Lung (tissue), 12 donors: ENCODE results near the gene HMGCLL1. TPM values are rescaled to one million over a fixed set of nuclear protein-coding genes. Genes with fewer than 3 reads are reported as not detected.
A peak's percentile ranks its signal among the peaks of the same experiment; 100 is the strongest.

Experiments used
- ATAC-seq: fragments of 200-7000 bp; cut with Tn5 transposase; one replicate; pipeline ENCODE4 v1.9.1; 2020; ENCODE audit warnings: moderate number of reproducible peaks; ENCODE audit not compliant: insufficient read depth, low FRiP score
- DNase-seq, 3 donors: peaks; one replicate each; pipeline ENCODE4 v3.0.0-alpha.2; 2013 to 2017
- H3K27ac ChIP-seq, 2 donors: one replicate each; pipeline ENCODE4 v1.5.1; 2013; ENCODE audit warnings: mild to moderate bottlenecking in 2 of 2, moderate library complexity in 2 of 2, control low read depth in 1 of 2, inconsistent platforms in 1 of 2, low read depth in 1 of 2, low read length in 1 of 2
- H3K27me3 ChIP-seq, 3 donors: one replicate each; pipeline ENCODE4 v1.5.1; 2013; ENCODE audit warnings: low read length in 2 of 3; ENCODE audit not compliant: control insufficient read depth in 3 of 3, insufficient read depth in 3 of 3
- H3K36me3 ChIP-seq, 4 donors: one replicate each; pipeline ENCODE4 v1.5.1; 2013; ENCODE audit warnings: low read length in 4 of 4, mild to moderate bottlenecking in 1 of 4, moderate library complexity in 1 of 4; ENCODE audit not compliant: control insufficient read depth in 4 of 4, insufficient read depth in 4 of 4
- H3K4me1 ChIP-seq, 5 donors: one replicate each; pipeline ENCODE4 v1.5.1; 2013; ENCODE audit warnings: low read length in 5 of 5, mild to moderate bottlenecking in 2 of 5, moderate library complexity in 1 of 5; ENCODE audit not compliant: control insufficient read depth in 5 of 5, insufficient read depth in 5 of 5
- H3K4me3 ChIP-seq: one replicate; pipeline ENCODE4 v1.5.1; 2013; ENCODE audit warnings: mild to moderate bottlenecking, control low read depth, moderate library complexity
- H3K9ac ChIP-seq, 2 donors: one replicate each; pipeline ENCODE4 v1.5.1; 2013; ENCODE audit warnings: low read length in 2 of 2, control low read depth in 1 of 2; ENCODE audit not compliant: insufficient read depth in 1 of 2
- H3K9me3 ChIP-seq, 4 donors: one replicate each; pipeline ENCODE4 v1.5.1; 2013; ENCODE audit warnings: low read length in 3 of 4, mild to moderate bottlenecking in 1 of 4, moderate library complexity in 1 of 4; ENCODE audit not compliant: control insufficient read depth in 4 of 4, insufficient read depth in 3 of 4
- CTCF ChIP-seq: IDR thresholded peaks from 2 replicates; pipeline ENCODE4 v1.5.1; 2012; ENCODE audit warnings: mild to moderate bottlenecking; ENCODE audit errors: control extremely low read depth, extremely low read depth
- WGBS, 2 donors: extraction: QIAGEN DNeasy Blood & Tissue Kit; methylation state at CpG; one replicate each; pipeline ENCODE4 v1.1.7; 2013; 5-methylcytosine and 5-hydroxymethylcytosine counted together
- polyA plus RNA-seq, 2 donors: library from polyadenylated mRNA; stranded (reverse); fragments of 200-250 nt; gene quantifications; one replicate each; pipeline ENCODE4 v1.2.1, GENCODE V29; 2013
- total RNA-seq, 2 donors: library from RNA; depleted of rRNA in 1 of 2; stranded (reverse); fragments of >200 nt in 1 of 2; gene quantifications; one replicate each; pipeline ENCODE4 v1.2.1, GENCODE V29; 2014 to 2021
- donor health status: control.
- donor health status: control.
- donor health status: Bipolar disorder and iron deficiency.
- donor health status: healthy.
- donor health status: DM: yes; HTN: yes; CAD: no.

The HMGCLL1 gene
- total and polyA plus RNA-seq, 4 donors = 0.26 to 14.8 (median 2.1) TPM

- Histone ChIP-seq H3K36me3 (no peaks in the 10 kb centered on the region), H3K9me3 (no peaks in the 10 kb centered on the region), H3K9ac (no peak overlapping the region), H3K4me3 (no peak overlapping the region), H3K27ac (no peak overlapping the region), H3K4me1 (peaks cover 0 to 11% (median 2%) of the 10 kb centered on the region in 5 donors), H3K27me3 (no peaks in the 10 kb centered on the region)
- WGBS, 2 donors = 38 to 55% methylated on average over 2 of the region's 2 CpGs
- ATAC-seq = no peak
- TF ChIP-seq CTCF = no peak
- peak in 2 of 3 donors; percentile 36 to 41 for DNase-seq
Measured at GRCh38 chr6:55450005-55450404, 129.0 kb downstream of the HMGCLL1 start.

- peak; percentile 41 to 80 (median 75) for DNase-seq
- no peak overlapping the region for H3K27ac ChIP-seq
- H3K9ac ChIP-seq = no peak overlapping the region
- peaks cover 0 to 11% (median 2%) of the 10 kb centered on the region in 5 donors for H3K4me1 ChIP-seq
- no peaks in the 10 kb centered on the region for H3K9me3 ChIP-seq
- H3K36me3 ChIP-seq = no peaks in the 10 kb centered on the region
- TF ChIP-seq CTCF = no peak
- 60 to 64% methylated on average over 3 of the region's 3 CpGs for WGBS, 2 donors
- no peak for ATAC-seq
- H3K4me3 ChIP-seq = no peak overlapping the region
- no peaks in the 10 kb centered on the region for H3K27me3 ChIP-seq
Measured at GRCh38 chr6:55449225-55449624, 129.8 kb downstream of the HMGCLL1 start.

GRCh38 chr6:55448451-55448850 is 130.5 kb downstream of the HMGCLL1 start:
- Histone ChIP-seq H3K9ac (no peak overlapping the region), H3K27me3 (no peaks in the 10 kb centered on the region), H3K36me3 (no peaks in the 10 kb centered on the region), H3K4me3 (no peak overlapping the region), H3K27ac (no peak overlapping the region), H3K4me1 (peaks cover 0 to 11% (median 2%) of the 10 kb centered on the region in 5 donors), H3K9me3 (no peaks in the 10 kb centered on the region)
- ATAC-seq (no peak), DNase-seq (no peak)
- TF ChIP-seq CTCF = no peak

GRCh38 chr6:55447891-55448290 is 131.1 kb downstream of the HMGCLL1 start:
- H3K9me3 ChIP-seq = no peaks in the 10 kb centered on the region
- H3K9ac ChIP-seq = peak overlapping the region in 1 of 2 donors; percentile 8
- DNase-seq (peak in 2 of 3 donors; percentile 35 to 42), ATAC-seq (no peak)
- no peaks in the 10 kb centered on the region for H3K27me3 ChIP-seq
- no peaks in the 10 kb centered on the region for H3K36me3 ChIP-seq
- no peak for TF ChIP-seq CTCF
- WGBS, 2 donors = 63 to 80% methylated on average over 3 of the region's 3 CpGs
- H3K27ac ChIP-seq = no peak overlapping the region
- H3K4me3 ChIP-seq = no peak overlapping the region
- H3K4me1 ChIP-seq = peaks cover 0 to 11% (median 2%) of the 10 kb centered on the region in 5 donors
